Astrocyte of the cerebellum (primary cell): ENCODE results near the gene ANAPC10.
"Not testable (repeated sequence)": the region's sequence is repeated elsewhere in the genome, so short reads cannot be mapped to it uniquely, and the experiment has no call there.

Source experiments
- DNase-seq: peaks from one replicate; pipeline ENCODE4 v3.0.0-alpha.2; 2011; ENCODE audit warnings: low read depth
- H3K4me3 ChIP-seq: 2 replicates; pipeline ENCODE4 v1.5.1; 2011; ENCODE audit warnings: mild to moderate bottlenecking, low read depth, low read length, moderate library complexity
- CTCF ChIP-seq: IDR thresholded peaks from 2 replicates; pipeline ENCODE4 v1.5.1; 2012; ENCODE audit warnings: low read length, low read depth, moderate library complexity, mild to moderate bottlenecking; ENCODE audit errors: missing control alignments
- in situ Hi-C: cut with HindIII; loops from 2 replicates; pipeline ENCODE4 v1.10.0; 2017; ENCODE audit warnings: low sequenced_read_pairs

ANAPC10 gene

GRCh38 chr4:145097821-145098674, at the start of gene ANAPC10, which contains the start of gene ABCE1:
Gene ANAPC10, minus strand, starts transcription at chr4:145098196. Its CDS starts 2,097 bp downstream, at chr4:145096099.
Gene ABCE1, plus strand, starts transcription at chr4:145098311. Its CDS starts 6,102 bp downstream, at chr4:145104413.
- in situ Hi-C loops: loop anchor here (25.0 kb wide), 1 partner anchor 911 kb away; no protein-coding TSS in a partner anchor
- peak within 1 kb of the TSS; percentile 83 for H3K4me3 ChIP-seq
- peak; percentile 98 for DNase-seq
- TF ChIP-seq CTCF: peak; percentile 54

- DNase-seq, in situ Hi-C loops, H3K4me3 ChIP-seq: not testable (repeated sequence)
These were observed 38.2 kb upstream of the ANAPC10 start for GRCh38 chr4:145136219-145136618.

- in situ Hi-C loops: no loop called here
- TF ChIP-seq CTCF: no peak
- H3K4me3 ChIP-seq: no peak overlapping the region
- peak; percentile 23 for DNase-seq
These were observed 34.6 kb upstream of the ANAPC10 start for GRCh38 chr4:145132511-145133098.

GRCh38 chr4:145131848-145132247, 33.9 kb upstream of the ANAPC10 start:
- no peak for DNase-seq
- in situ Hi-C loops: no loop called here
- no peak for TF ChIP-seq CTCF
- H3K4me3 ChIP-seq: no peak overlapping the region

- no peak for TF ChIP-seq CTCF
- no peak overlapping the region for H3K4me3 ChIP-seq
- in situ Hi-C loops: no loop called here
- peak; percentile 79 for DNase-seq
These were observed 32.9 kb upstream of the ANAPC10 start for GRCh38 chr4:145130788-145131399.

- no peak overlapping the region for H3K4me3 ChIP-seq
- no peak for DNase-seq
- no peak for TF ChIP-seq CTCF
- in situ Hi-C loops: no loop called here
These were observed 32.1 kb upstream of the ANAPC10 start for GRCh38 chr4:145130130-145130529.
